ENCODE measurements around the gene CEP89.
"Not testable (repeated sequence)": the region's sequence is repeated elsewhere in the genome, so short reads cannot be mapped to it uniquely, and the experiment has no call there.

Gene CEP89

GRCh38 chr19:32837531-32837930 lies 134.2 kb downstream of the CEP89 start:
- DNase-seq (ENCODE audit: low spot score), result no peak

GRCh38 chr19:32833388-32833787 lies 138.4 kb downstream of the CEP89 start:
- DNase-seq (ENCODE audit: low spot score), result not testable (repeated sequence)

- DNase-seq (ENCODE audit: low spot score), result not testable (repeated sequence)
Observed at GRCh38 chr19:32832825-32833224, 138.9 kb downstream of the CEP89 start.

GRCh38 chr19:32832094-32832493 lies 139.7 kb downstream of the CEP89 start:
- not testable (repeated sequence) for DNase-seq (ENCODE audit: low spot score)

- DNase-seq (ENCODE audit: low spot score), result no peak
Observed at GRCh38 chr19:32831611-32832010, 140.1 kb downstream of the CEP89 start.

- peak; percentile 44 for DNase-seq (ENCODE audit: low spot score)
Observed at GRCh38 chr19:32830231-32831014, 141.3 kb downstream of the CEP89 start.

- no peak for DNase-seq (ENCODE audit: low spot score)
Observed at GRCh38 chr19:32829345-32829896, 142.3 kb downstream of the CEP89 start.

- no peak for DNase-seq (ENCODE audit: low spot score)
Observed at GRCh38 chr19:32828643-32829344, 143.0 kb downstream of the CEP89 start.

- DNase-seq (ENCODE audit: low spot score), result no peak
Observed at GRCh38 chr19:32828139-32828538, 143.6 kb downstream of the CEP89 start.

Measured in hepatic stellate cell (primary cell).